GM12801 (cell line): ENCODE data around the gene DDIT4.

Experiments used
- CTCF ChIP-seq: IDR thresholded peaks from one replicate; pipeline ENCODE4 v1.5.1; 2011; ENCODE audit warnings: control low read depth; ENCODE audit not compliant: insufficient read length; ENCODE audit errors: extremely low read depth

DDIT4 gene

GRCh38 chr10:72291019-72291532, 17.4 kb downstream of the DDIT4 start:
- no peak for TF ChIP-seq CTCF

GRCh38 chr10:72292223-72292691, 18.5 kb downstream of the DDIT4 start:
- no peak for TF ChIP-seq CTCF

GRCh38 chr10:72295330-72295910, 21.7 kb downstream of the DDIT4 start:
- TF ChIP-seq CTCF, result no peak

GRCh38 chr10:72297281-72297804, 23.6 kb downstream of the DDIT4 start:
- no peak for TF ChIP-seq CTCF

GRCh38 chr10:72297805-72298591, 24.3 kb downstream of the DDIT4 start:
- no peak for TF ChIP-seq CTCF

- no peak for TF ChIP-seq CTCF
Measured at GRCh38 chr10:72298592-72299519, 25.1 kb downstream of the DDIT4 start.
